ENCODE data around the gene HIGD1B.

- TF ChIP-seq POLR2A (IDR thresholded peaks at IDR 0.05), result no peak
- TF ChIP-seq POLR2AphosphoS5 (IDR thresholded peaks at IDR 0.05), result no peak
- no peak for TF ChIP-seq CTCF (IDR thresholded peaks at IDR 0.05)
These were observed 37.3 kb downstream of the HIGD1B start for GRCh38 chr17:44884941-44885340.

Measured in suprapubic skin (tissue), 4 donors.